H9 (cell line): ENCODE measurements around the gene ATPAF2. TPM values are rescaled to one million over a fixed set of nuclear protein-coding genes. Genes with fewer than 3 reads are reported as not detected.

Experiments
- DNase-seq: peaks from one replicate; pipeline ENCODE4 v3.0.0-alpha.2; 2017
- H2AFZ ChIP-seq: one replicate; pipeline ENCODE4 v1.6.1; 2013; ENCODE audit warnings: mild to moderate bottlenecking, low read length, control low read depth, moderate library complexity
- H2AK5ac ChIP-seq: 2 replicates; pipeline ENCODE4 v1.6.1; 2013; ENCODE audit warnings: low read length, control low read depth, mixed read lengths; ENCODE audit not compliant: insufficient read length
- H2BK120ac ChIP-seq: one replicate; pipeline ENCODE4 v1.6.1; 2013; ENCODE audit warnings: low read depth, mild to moderate bottlenecking, low read length, control low read depth, inconsistent platforms; ENCODE audit not compliant: poor library complexity, severe bottlenecking
- H2BK12ac ChIP-seq: 2 replicates; pipeline ENCODE4 v1.6.1; 2013; ENCODE audit warnings: low read length, control low read depth, mixed read lengths, low read depth; ENCODE audit not compliant: insufficient read length
- H2BK15ac ChIP-seq: 2 replicates; pipeline ENCODE4 v1.6.1; 2013; ENCODE audit warnings: low read depth, low read length, control low read depth
- H2BK20ac ChIP-seq: one replicate; pipeline ENCODE4 v1.6.1; 2013; ENCODE audit warnings: low read depth, mild to moderate bottlenecking, low read length, control low read depth, inconsistent platforms; ENCODE audit not compliant: poor library complexity, severe bottlenecking
- H2BK5ac ChIP-seq: 2 replicates; pipeline ENCODE4 v1.6.1; 2013; ENCODE audit warnings: low read length, control low read depth, mixed read lengths; ENCODE audit not compliant: insufficient read length
- H3K14ac ChIP-seq: 2 replicates; pipeline ENCODE4 v1.6.1; 2013; ENCODE audit warnings: low read length, control low read depth; ENCODE audit not compliant: insufficient read depth
- H3K18ac ChIP-seq: 2 replicates; pipeline ENCODE4 v1.6.1; 2013; ENCODE audit warnings: low read depth, mild to moderate bottlenecking, mixed read lengths, low read length, control low read depth; ENCODE audit not compliant: insufficient read length
- H3K23ac ChIP-seq: 2 replicates; pipeline ENCODE4 v1.6.1; 2013; ENCODE audit warnings: low read length, control low read depth, mixed read lengths, low read depth; ENCODE audit not compliant: insufficient read length
- H3K23me2 ChIP-seq: 2 replicates; pipeline ENCODE4 v1.6.1; 2013; ENCODE audit warnings: low read depth, mild to moderate bottlenecking, mixed read lengths, low read length, control low read depth; ENCODE audit not compliant: insufficient read length, poor library complexity, severe bottlenecking
- H3K27ac ChIP-seq: 2 replicates; pipeline ENCODE4 v1.5.1; 2013; ENCODE audit warnings: low read length, control low read depth, mixed read lengths, low read depth; ENCODE audit not compliant: insufficient read length
- H3K27me3 ChIP-seq: 2 replicates; pipeline ENCODE4 v1.6.1; 2013; ENCODE audit warnings: low read length, control low read depth, inconsistent platforms; ENCODE audit not compliant: insufficient read depth
- H3K4ac ChIP-seq: 2 replicates; pipeline ENCODE4 v1.6.1; 2013; ENCODE audit warnings: low read depth, mild to moderate bottlenecking, control low read depth, inconsistent platforms, low read length, moderate library complexity
- H3K4me1 ChIP-seq: 2 replicates; pipeline ENCODE4 v1.6.1; 2013; ENCODE audit warnings: low read length, control low read depth, inconsistent platforms; ENCODE audit not compliant: insufficient read depth
- H3K4me2 ChIP-seq: 2 replicates; pipeline ENCODE4 v1.6.1; 2013; ENCODE audit warnings: low read length, control low read depth, mixed read lengths; ENCODE audit not compliant: insufficient read length, insufficient read depth
- H3K56ac ChIP-seq: 2 replicates; pipeline ENCODE4 v1.6.1; 2013; ENCODE audit warnings: low read depth, mild to moderate bottlenecking, mixed read lengths, low read length, control low read depth; ENCODE audit not compliant: insufficient read length
- H3K79me1 ChIP-seq: 2 replicates; pipeline ENCODE4 v1.6.1; 2013; ENCODE audit warnings: low read depth, mild to moderate bottlenecking, moderate library complexity, low read length, control low read depth, inconsistent platforms; ENCODE audit not compliant: insufficient read depth, poor library complexity, severe bottlenecking
- H3K79me2 ChIP-seq: 2 replicates; pipeline ENCODE4 v1.6.1; 2013; ENCODE audit warnings: low read length, control low read depth, inconsistent platforms; ENCODE audit not compliant: insufficient read depth
- H3K9ac ChIP-seq: 2 replicates; pipeline ENCODE4 v1.6.1; 2013; ENCODE audit warnings: low read length, control low read depth, mixed read lengths; ENCODE audit not compliant: insufficient read length; ENCODE audit errors: extremely low read depth
- H3K9me3 ChIP-seq: one replicate; pipeline ENCODE4 v1.6.1; 2013; ENCODE audit warnings: low read depth, low read length, inconsistent platforms; ENCODE audit not compliant: control insufficient read depth
- H3T11ph ChIP-seq: one replicate; pipeline ENCODE4 v1.6.1; 2013; ENCODE audit warnings: mild to moderate bottlenecking, low read length, control low read depth, inconsistent platforms
- H4K20me1 ChIP-seq: one replicate; pipeline ENCODE4 v1.6.1; 2013; ENCODE audit not compliant: control insufficient read depth, insufficient read length, insufficient read depth
- H4K5ac ChIP-seq: 2 replicates; pipeline ENCODE4 v1.6.1; 2013; ENCODE audit warnings: low read depth, mild to moderate bottlenecking, mixed read lengths, low read length, control low read depth; ENCODE audit not compliant: insufficient read length
- H4K8ac ChIP-seq: replicated peaks from 2 replicates; pipeline ENCODE4 v1.6.1; 2013; ENCODE audit warnings: low read length, control low read depth, mixed read lengths, low read depth; ENCODE audit not compliant: insufficient read length
- H4K91ac ChIP-seq: 2 replicates; pipeline ENCODE4 v1.6.1; 2013; ENCODE audit warnings: low read depth, mild to moderate bottlenecking, moderate library complexity, mixed read lengths, low read length, control low read depth; ENCODE audit not compliant: insufficient read length
- H3K27ac Mint-ChIP-seq, 3 experiments: 2 replicates in 2 of 3; 3 replicates in 1 of 3; pipeline ENCODE4 v1.8.0; 2020 to 2021; ENCODE audit warnings: mixed read lengths in 3 of 3, mild to moderate bottlenecking in 1 of 3, moderate library complexity in 1 of 3
- H3K27me3 Mint-ChIP-seq: 2 replicates; pipeline ENCODE4 v1.8.0; 2021; ENCODE audit warnings: low read depth, mild to moderate bottlenecking, moderate library complexity, mixed read lengths
- H3K36me3 Mint-ChIP-seq, 3 experiments: 2 replicates in 2 of 3; 3 replicates in 1 of 3; pipeline ENCODE4 v1.8.0; 2020 to 2021; ENCODE audit warnings: low read depth in 3 of 3, mixed read lengths in 3 of 3; ENCODE audit not compliant: insufficient read depth in 1 of 3
- H3K4me1 Mint-ChIP-seq, 2 experiments: 2 replicates each; pipeline ENCODE4 v1.8.0; 2020; ENCODE audit warnings: mixed read lengths in 2 of 2
- H3K4me3 Mint-ChIP-seq, 2 experiments: 2 replicates in 1 of 2; 3 replicates in 1 of 2; pipeline ENCODE4 v1.8.0; 2020 to 2021; ENCODE audit warnings: mild to moderate bottlenecking in 2 of 2, mixed read lengths in 2 of 2, moderate library complexity in 1 of 2
- H3K9me3 Mint-ChIP-seq, 2 experiments: 2 replicates in 1 of 2; 3 replicates in 1 of 2; pipeline ENCODE4 v1.8.0; 2020; ENCODE audit warnings: mild to moderate bottlenecking in 2 of 2, mixed read lengths in 2 of 2, moderate library complexity in 1 of 2
- CTCF ChIP-seq: fragments of 200-600 bp; sonication (generic); conservative IDR thresholded peaks from 3 replicates; pipeline ENCODE4 v1.8.0; 2021; ENCODE audit warnings: antibody characterized with exemption, mild to moderate bottlenecking
- WGBS: extraction: QIAGEN DNeasy Blood & Tissue Kit; methylation state at CpG from one replicate; pipeline ENCODE4 v1.1.7; 2013; ENCODE audit warnings: missing lambda C conversion rate, low lambda C conversion rate, mixed read lengths; ENCODE audit not compliant: insufficient read length; ENCODE audit errors: extremely low coverage; 5-methylcytosine and 5-hydroxymethylcytosine counted together
- total RNA-seq: library from RNA; stranded (reverse); gene quantifications from 2 replicates; pipeline ENCODE4 v1.2.1, GENCODE V29; 2021

Gene ATPAF2
- total RNA-seq, 1 experiment from 2014 or later: 21.4 TPM

DNA sequence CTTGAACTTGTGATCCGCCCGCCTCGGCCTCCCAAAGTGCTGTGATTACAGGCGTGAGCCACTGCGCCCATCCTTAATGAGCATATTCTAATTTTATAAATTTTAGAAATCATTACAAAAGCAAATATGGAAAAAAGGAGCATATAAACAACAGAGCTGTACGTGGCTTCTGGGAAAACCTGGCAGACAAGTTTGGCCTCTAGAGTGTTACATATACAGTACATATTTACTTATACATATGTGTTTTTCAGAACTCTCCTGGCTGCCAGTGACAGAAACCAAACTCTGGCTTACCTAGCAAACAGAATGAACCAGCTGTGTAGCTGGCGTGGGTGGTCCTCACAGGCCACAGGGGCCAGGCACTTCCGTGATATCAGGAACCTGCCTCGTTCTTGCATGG lies 56.2 kb downstream of the ATPAF2 start:
- Histone ChIP-seq H3K4me2 (no peak overlapping the region), H4K5ac (no peak overlapping the region), H4K8ac (no peak overlapping the region), H3K23me2 (no peaks in the 10 kb centered on the region), H3K79me2 (no peaks in the 10 kb centered on the region), H2BK12ac (no peak overlapping the region), H3K4me1 (no peaks in the 10 kb centered on the region), H3K14ac (no peak overlapping the region), H3K9me3 (no peaks in the 10 kb centered on the region), H3K4ac (no peak overlapping the region), H4K20me1 (no peaks in the 10 kb centered on the region), H3K9ac (no peak overlapping the region), H3K27me3 (no peaks in the 10 kb centered on the region), H3T11ph (no peak overlapping the region), H3K56ac (no peak overlapping the region), H2AK5ac (no peak overlapping the region), H3K27ac (no peak overlapping the region), H2AFZ (no peak overlapping the region), H3K23ac (no peak overlapping the region), H2BK20ac (no peak overlapping the region), H2BK15ac (no peak overlapping the region), H3K79me1 (no peaks in the 10 kb centered on the region), H2BK5ac (no peak overlapping the region), H2BK120ac (no peak overlapping the region), H3K18ac (no peak overlapping the region), H4K91ac (no peak overlapping the region)
- H3K36me3 Mint-ChIP-seq: no peaks in the 10 kb centered on the region
- H3K27me3 Mint-ChIP-seq: no peaks in the 10 kb centered on the region; the same call in 1 of the 2 replicates
- H3K4me1 Mint-ChIP-seq: no peaks in the 10 kb centered on the region
- no peak for DNase-seq
- no peak overlapping the region for H3K4me3 Mint-ChIP-seq
- H3K27ac Mint-ChIP-seq: no peak overlapping the region
- WGBS: no CpG with 5 or more reads among the region's 9 CpGs
- no peak for TF ChIP-seq CTCF
- H3K9me3 Mint-ChIP-seq: no peaks in the 10 kb centered on the region; a peak in 1 of 5 replicates
